ENCODE results near the gene MUC4. TPM values are rescaled to one million over a fixed set of nuclear protein-coding genes. Genes with fewer than 3 reads are reported as not detected.
"Not testable (repeated sequence)": the region's sequence is repeated elsewhere in the genome, so short reads cannot be mapped to it uniquely, and the experiment has no call there.

The MUC4 gene
- total RNA-seq, 1 experiment from 2014 or later = 0.36 TPM

DNA sequence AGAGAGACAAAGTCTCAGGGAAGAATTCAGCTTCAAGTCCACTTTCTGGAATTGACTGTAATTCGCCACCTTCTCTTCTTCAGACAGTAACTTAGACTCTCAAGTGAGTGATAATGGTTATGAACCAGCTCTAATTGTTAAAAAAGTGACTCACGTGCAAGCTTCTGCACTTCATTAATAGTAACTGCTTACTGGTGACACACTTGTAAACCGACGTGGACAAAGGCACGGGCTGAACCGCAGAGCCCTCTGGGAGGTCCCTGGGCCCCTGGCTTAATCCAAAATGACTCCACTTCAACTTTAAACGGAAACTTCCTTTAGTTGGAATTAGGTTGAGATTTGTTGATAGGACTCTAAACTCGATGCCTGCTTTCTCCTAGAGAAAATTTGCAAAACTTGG lies 17.0 kb downstream of the MUC4 start:
- H3K27me3 Mint-ChIP-seq (ENCODE audit: insufficient read depth, unreplicated experiment) = peaks cover 2% of the 10 kb centered on the region
- TF ChIP-seq, protein P1, sequence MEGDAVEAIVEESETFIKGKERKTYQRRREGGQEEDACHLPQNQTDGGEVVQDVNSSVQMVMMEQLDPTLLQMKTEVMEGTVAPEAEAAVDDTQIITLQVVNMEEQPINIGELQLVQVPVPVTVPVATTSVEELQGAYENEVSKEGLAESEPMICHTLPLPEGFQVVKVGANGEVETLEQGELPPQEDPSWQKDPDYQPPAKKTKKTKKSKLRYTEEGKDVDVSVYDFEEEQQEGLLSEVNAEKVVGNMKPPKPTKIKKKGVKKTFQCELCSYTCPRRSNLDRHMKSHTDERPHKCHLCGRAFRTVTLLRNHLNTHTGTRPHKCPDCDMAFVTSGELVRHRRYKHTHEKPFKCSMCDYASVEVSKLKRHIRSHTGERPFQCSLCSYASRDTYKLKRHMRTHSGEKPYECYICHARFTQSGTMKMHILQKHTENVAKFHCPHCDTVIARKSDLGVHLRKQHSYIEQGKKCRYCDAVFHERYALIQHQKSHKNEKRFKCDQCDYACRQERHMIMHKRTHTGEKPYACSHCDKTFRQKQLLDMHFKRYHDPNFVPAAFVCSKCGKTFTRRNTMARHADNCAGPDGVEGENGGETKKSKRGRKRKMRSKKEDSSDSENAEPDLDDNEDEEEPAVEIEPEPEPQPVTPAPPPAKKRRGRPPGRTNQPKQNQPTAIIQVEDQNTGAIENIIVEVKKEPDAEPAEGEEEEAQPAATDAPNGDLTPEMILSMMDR (IDR thresholded peaks at IDR 0.05; ENCODE audit: insufficient read depth in 1 of 2, low read depth in 1 of 2, low read length in 1 of 2, severe bottlenecking in 1 of 2, unreplicated experiment in 1 of 2) = no peak
- Histone ChIP-seq H3K4me3 (ENCODE audit: low read depth, low read length) (no peak overlapping the region), H3K36me3 (ENCODE audit: control insufficient read depth, insufficient read depth, low read length) (no peaks in the 10 kb centered on the region), H3K9me3 (no peaks in the 10 kb centered on the region; the same call in 1 of the 2 replicates), H3K27me3 (replicated peaks; ENCODE audit: control insufficient read depth, insufficient read depth, low read length) (no peaks in the 10 kb centered on the region), H3K4me1 (no peaks in the 10 kb centered on the region)
- H3K36me3 Mint-ChIP-seq (ENCODE audit: insufficient read depth, unreplicated experiment) = no peaks in the 10 kb centered on the region
- H3K4me1 Mint-ChIP-seq (ENCODE audit: low read depth, unreplicated experiment) = no peaks in the 10 kb centered on the region
- no TSS peak for BruUV-seq (replicated peaks)
- intact Hi-C loops (cut with micrococcal nuclease; ENCODE audit: unreplicated experiment) = no loop called here
- no peak for DNase-seq
- H3K4me3 Mint-ChIP-seq (ENCODE audit: unreplicated experiment) = no peak overlapping the region
- ChIA-PET POLR2A (no interaction called here), CTCF (no interaction called here)
- H3K9me3 Mint-ChIP-seq (ENCODE audit: unreplicated experiment) = no peaks in the 10 kb centered on the region
- H3K27ac Mint-ChIP-seq (ENCODE audit: unreplicated experiment) = no peak overlapping the region

DNA sequence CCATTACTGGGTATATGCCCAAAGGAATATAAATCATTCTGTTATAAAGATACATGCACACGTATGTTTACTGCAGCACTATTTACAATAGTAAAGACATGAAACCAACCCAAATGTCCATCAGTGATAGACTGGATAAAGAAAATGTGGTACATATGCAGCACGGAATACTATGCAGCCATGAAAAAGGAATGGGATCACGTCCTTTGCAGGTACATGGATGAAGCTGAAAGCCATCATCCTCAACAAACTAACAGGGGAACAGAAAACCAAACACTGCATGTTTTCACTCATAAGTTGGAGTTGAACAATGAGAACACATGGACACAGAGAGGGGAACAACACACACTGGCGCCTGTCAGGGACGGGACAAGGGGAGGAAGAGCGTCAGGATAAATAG lies 19.1 kb downstream of the MUC4 start:
- POLR2A ChIA-PET; H3K4me3 ChIP-seq (ENCODE audit: low read depth, low read length); H3K9me3 ChIP-seq; H3K4me1 Mint-ChIP-seq (ENCODE audit: low read depth, unreplicated experiment); H3K36me3 ChIP-seq (ENCODE audit: control insufficient read depth, insufficient read depth, low read length); CTCF ChIA-PET; H3K27ac Mint-ChIP-seq (ENCODE audit: unreplicated experiment); H3K27me3 Mint-ChIP-seq (ENCODE audit: insufficient read depth, unreplicated experiment); H3K36me3 Mint-ChIP-seq (ENCODE audit: insufficient read depth, unreplicated experiment); H3K4me1 ChIP-seq; BruUV-seq (replicated peaks); intact Hi-C loops (cut with micrococcal nuclease; ENCODE audit: unreplicated experiment); H3K9me3 Mint-ChIP-seq (ENCODE audit: unreplicated experiment); DNase-seq; H3K27me3 ChIP-seq (replicated peaks; ENCODE audit: control insufficient read depth, insufficient read depth, low read length); H3K4me3 Mint-ChIP-seq (ENCODE audit: unreplicated experiment): not testable (repeated sequence)

DNA sequence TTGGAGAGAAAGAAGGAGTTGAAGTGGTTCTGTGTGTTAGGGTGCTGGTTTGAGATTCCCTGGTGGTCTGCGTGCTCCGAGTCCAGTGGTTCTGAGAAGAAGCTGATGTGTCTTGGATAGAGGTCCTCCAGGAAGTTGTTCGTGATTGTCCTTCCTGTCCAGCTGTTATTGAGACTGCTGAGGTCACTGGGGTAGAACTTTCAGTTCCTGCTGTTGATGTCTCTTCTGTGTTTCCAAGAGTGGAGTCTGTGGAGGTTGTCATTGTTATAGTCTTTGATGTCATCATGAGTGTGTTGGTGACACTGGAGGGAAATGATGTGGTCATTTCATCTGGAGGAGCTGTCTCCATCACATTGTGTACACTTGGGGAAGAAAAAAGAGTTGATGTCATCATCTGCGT lies 20.8 kb downstream of the MUC4 start:
- Histone ChIP-seq H3K27me3 (replicated peaks; ENCODE audit: control insufficient read depth, insufficient read depth, low read length) (no peaks in the 10 kb centered on the region), H3K4me3 (ENCODE audit: low read depth, low read length) (no peak overlapping the region), H3K9me3 (no peaks in the 10 kb centered on the region; the same call in 1 of the 2 replicates), H3K36me3 (ENCODE audit: control insufficient read depth, insufficient read depth, low read length) (no peaks in the 10 kb centered on the region), H3K4me1 (no peaks in the 10 kb centered on the region)
- Mint-ChIP-seq H3K27ac (ENCODE audit: unreplicated experiment) (no peak overlapping the region), H3K27me3 (ENCODE audit: insufficient read depth, unreplicated experiment) (peaks cover 12% of the 10 kb centered on the region), H3K36me3 (ENCODE audit: insufficient read depth, unreplicated experiment) (peaks cover under 1% of the 10 kb centered on the region), H3K4me1 (ENCODE audit: low read depth, unreplicated experiment) (no peaks in the 10 kb centered on the region), H3K9me3 (ENCODE audit: unreplicated experiment) (peaks cover 2% of the 10 kb centered on the region), H3K4me3 (ENCODE audit: unreplicated experiment) (no peak overlapping the region)
- TF ChIP-seq, protein P1 (IDR thresholded peaks at IDR 0.05; ENCODE audit: insufficient read depth in 1 of 2, low read depth in 1 of 2, low read length in 1 of 2, severe bottlenecking in 1 of 2, unreplicated experiment in 1 of 2) = no peak
- intact Hi-C loops (cut with micrococcal nuclease; ENCODE audit: unreplicated experiment) = no loop called here
- ChIA-PET CTCF (no interaction called here), POLR2A (no interaction called here)
- BruUV-seq (replicated peaks) = no TSS peak
- no peak for DNase-seq

Measured in Caco-2 (cell line).